IPS DF 6.9 (cell line): Measurements from ENCODE around the gene PNPLA8.

Source experiments
- DNase-seq: peaks from one replicate; pipeline ENCODE4 v3.0.0-alpha.2; 2013; ENCODE audit warnings: low read depth, low spot score
- H3K27ac ChIP-seq: one replicate; pipeline ENCODE4 v1.5.1; 2013; ENCODE audit warnings: low read length, control low read depth
- H3K27me3 ChIP-seq: 2 replicates; pipeline ENCODE4 v1.6.1; 2013; ENCODE audit warnings: mild to moderate bottlenecking, low read length; ENCODE audit not compliant: control insufficient read depth, insufficient read depth
- H3K36me3 ChIP-seq: 2 replicates; pipeline ENCODE4 v1.6.1; 2013; ENCODE audit warnings: low read length; ENCODE audit not compliant: control insufficient read depth, insufficient read depth
- H3K4me1 ChIP-seq: 2 replicates; pipeline ENCODE4 v1.6.1; 2013; ENCODE audit warnings: low read length; ENCODE audit not compliant: control insufficient read depth, insufficient read depth
- H3K4me3 ChIP-seq: 2 replicates; pipeline ENCODE4 v1.5.1; 2013; ENCODE audit warnings: mild to moderate bottlenecking, low read length
- H3K9me3 ChIP-seq: 2 replicates; pipeline ENCODE4 v1.6.1; 2013; ENCODE audit warnings: low read length, inconsistent platforms; ENCODE audit not compliant: control insufficient read depth, insufficient read depth
- WGBS: extraction: QIAGEN DNeasy Blood & Tissue Kit; methylation state at CpG from one replicate; pipeline ENCODE4 v1.1.7; 2013; ENCODE audit warnings: mixed read lengths, missing lambda C conversion rate; ENCODE audit not compliant: insufficient read length, insufficient coverage; 5-methylcytosine and 5-hydroxymethylcytosine counted together

PNPLA8 gene

DNA sequence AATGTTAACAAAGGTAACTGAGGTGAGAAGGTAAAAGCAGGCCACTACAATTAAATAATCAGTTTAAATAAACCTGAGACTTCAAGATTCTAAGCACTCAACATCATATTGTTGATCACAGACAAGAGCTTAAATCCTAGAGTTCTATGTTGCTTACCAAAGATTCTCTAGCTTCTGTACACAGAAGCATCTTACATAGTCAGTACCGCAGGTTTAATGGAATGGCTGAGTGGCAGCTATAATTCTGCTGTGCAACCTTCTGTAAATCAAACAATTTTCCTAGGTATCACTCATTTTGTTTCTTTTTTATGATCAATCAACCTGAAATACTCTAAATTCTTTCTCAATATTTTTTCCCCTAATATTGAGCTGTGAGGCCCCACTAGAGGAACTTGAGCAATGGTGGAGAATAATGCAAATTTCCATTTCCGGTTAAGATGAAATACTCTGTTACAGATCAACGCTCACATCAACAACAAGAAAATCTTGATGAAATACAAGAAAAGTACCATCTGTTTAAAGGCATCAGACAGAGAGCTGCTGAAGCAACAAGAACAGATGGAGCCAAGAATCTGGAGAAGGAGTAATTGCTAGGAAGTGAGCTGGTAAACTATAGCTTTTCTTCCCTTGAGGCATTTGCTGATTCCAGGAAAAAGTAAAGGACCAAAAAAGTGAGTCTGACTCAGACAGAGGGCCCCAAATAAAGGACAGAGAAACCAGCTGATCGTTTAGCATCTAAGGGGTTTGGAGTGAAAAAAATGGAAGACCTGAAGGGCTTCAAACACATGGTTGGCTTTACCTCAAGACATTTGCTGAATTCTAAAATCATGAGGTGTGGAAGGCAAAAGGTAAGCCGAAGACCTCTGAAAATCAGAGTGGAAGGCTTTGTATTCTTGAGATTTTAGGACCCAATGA lies 22.6 kb downstream of the PNPLA8 start:
- Histone ChIP-seq H3K4me3 (no peak overlapping the region), H3K4me1 (no peaks in the 10 kb centered on the region), H3K27ac (no peak overlapping the region), H3K9me3 (no peaks in the 10 kb centered on the region), H3K36me3 (0 out of 2 replicates have a peak, but pooled peaks cover 5% of the 10 kb centered on the region), H3K27me3 (no peaks in the 10 kb centered on the region)
- WGBS = no CpG with 5 or more reads among the region's 5 CpGs
- no peak for DNase-seq

DNA sequence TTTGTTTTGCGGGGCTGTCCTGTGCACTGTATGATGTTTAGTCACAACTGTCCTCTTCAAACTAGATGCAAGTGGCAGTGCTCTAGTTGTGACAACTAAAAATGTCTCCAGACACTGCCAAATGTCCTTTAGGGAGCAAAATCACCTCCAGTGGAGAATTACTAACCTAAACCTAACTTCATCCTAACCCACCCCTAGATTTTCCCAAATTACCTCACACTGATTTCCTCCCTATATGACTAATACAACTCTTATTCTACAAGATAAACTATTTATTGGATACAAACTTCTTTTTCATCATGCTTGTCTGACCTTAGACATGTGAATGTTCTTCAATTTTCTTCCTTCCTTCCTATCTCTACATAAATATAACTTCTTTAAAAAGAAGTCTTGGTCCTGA lies 26.4 kb downstream of the PNPLA8 start:
- Histone ChIP-seq H3K4me1 (no peaks in the 10 kb centered on the region), H3K36me3 (0 out of 2 replicates have a peak, but pooled peaks cover 5% of the 10 kb centered on the region), H3K9me3 (no peaks in the 10 kb centered on the region), H3K4me3 (no peak overlapping the region), H3K27ac (no peak overlapping the region), H3K27me3 (no peaks in the 10 kb centered on the region)
- DNase-seq = no peak
- WGBS = no CpG with 5 or more reads among the region's 1 CpG

DNA sequence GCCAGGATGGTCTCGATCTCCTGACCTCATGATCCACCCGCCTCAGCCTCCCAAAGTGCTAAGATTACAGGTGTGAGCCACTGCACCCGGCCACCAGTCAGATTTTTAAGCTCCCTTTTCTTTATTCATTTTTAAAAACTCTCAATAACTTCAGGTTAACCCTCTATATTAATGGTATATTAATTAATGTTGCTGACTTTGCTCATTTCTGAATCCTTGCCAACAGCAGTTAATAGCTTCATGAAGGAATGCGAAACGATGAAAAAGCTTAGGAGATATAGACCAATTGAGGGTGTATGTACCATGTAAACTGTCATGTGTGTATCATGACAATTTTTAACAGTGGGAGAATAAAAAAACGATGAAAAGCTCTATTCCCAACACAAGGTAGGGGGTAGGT lies 27.5 kb downstream of the PNPLA8 start:
- Histone ChIP-seq H3K9me3 (no peaks in the 10 kb centered on the region), H3K27ac (no peak overlapping the region), H3K27me3 (no peaks in the 10 kb centered on the region), H3K36me3 (0 out of 2 replicates have a peak, but pooled peaks cover 5% of the 10 kb centered on the region), H3K4me1 (no peaks in the 10 kb centered on the region), H3K4me3 (no peak overlapping the region)
- WGBS = no CpG with 5 or more reads among the region's 6 CpGs
- no peak for DNase-seq

DNA sequence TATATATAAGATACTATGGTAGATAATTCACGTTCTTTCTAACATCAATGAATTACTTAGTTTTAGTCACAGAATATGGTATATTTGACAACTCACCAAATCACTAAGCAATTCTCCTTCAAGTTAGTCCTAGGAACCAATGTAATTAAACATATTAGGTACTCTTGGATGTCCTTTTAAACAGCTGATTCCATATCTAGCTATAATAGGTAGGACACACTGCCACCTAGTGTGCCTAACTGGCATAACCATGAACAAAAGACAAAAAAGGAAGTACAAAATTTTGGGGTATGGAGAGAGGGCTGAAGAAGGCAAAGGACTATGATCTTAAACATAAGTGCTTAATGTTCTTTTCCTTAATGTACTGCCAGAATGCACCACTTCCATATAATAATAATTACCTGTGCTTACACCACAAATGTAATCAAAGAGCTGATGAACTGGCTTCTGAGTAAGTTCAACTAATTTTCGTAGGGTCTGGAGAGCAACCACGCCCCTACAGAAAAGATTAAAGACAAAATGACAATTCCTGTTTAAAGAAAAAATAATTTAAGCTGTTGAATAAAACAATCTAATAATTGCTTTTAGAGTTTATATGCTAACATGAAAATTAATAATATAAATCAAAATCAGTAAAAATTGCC lies 28.7 kb downstream of the PNPLA8 start:
- Histone ChIP-seq H3K4me3 (no peak overlapping the region), H3K9me3 (no peaks in the 10 kb centered on the region), H3K4me1 (no peaks in the 10 kb centered on the region), H3K27ac (no peak overlapping the region), H3K27me3 (no peaks in the 10 kb centered on the region), H3K36me3 (0 out of 2 replicates have a peak, but pooled peaks cover 5% of the 10 kb centered on the region)
- DNase-seq = peak; percentile 22
- no CpG with 5 or more reads among the region's 3 CpGs for WGBS

DNA sequence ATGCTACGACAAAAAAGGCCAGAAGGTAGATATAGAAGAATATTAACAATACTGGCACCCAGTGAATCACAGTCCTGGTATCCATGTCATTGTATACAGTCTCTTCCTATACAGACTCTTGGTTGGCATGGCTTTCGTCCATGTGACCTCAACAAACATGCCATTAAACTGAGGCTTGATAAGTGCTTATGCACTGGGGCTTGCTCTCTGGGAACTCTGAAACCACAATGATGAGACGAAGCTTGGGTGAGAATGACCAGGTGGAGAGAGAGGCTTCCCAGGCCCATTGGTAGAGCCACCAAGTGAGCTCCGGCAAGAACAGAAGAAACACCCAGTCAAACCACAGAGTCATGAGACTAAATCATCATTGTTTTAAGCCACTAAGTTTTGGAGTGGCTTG lies 33.2 kb downstream of the PNPLA8 start:
- H3K27me3 ChIP-seq = no peaks in the 10 kb centered on the region
- WGBS = no CpG with 5 or more reads among the region's 4 CpGs
- no peaks in the 10 kb centered on the region for H3K4me1 ChIP-seq
- H3K36me3 ChIP-seq = no peaks in the 10 kb centered on the region
- H3K4me3 ChIP-seq = no peak overlapping the region
- DNase-seq = no peak
- H3K9me3 ChIP-seq = no peaks in the 10 kb centered on the region
- H3K27ac ChIP-seq = no peak overlapping the region

DNA sequence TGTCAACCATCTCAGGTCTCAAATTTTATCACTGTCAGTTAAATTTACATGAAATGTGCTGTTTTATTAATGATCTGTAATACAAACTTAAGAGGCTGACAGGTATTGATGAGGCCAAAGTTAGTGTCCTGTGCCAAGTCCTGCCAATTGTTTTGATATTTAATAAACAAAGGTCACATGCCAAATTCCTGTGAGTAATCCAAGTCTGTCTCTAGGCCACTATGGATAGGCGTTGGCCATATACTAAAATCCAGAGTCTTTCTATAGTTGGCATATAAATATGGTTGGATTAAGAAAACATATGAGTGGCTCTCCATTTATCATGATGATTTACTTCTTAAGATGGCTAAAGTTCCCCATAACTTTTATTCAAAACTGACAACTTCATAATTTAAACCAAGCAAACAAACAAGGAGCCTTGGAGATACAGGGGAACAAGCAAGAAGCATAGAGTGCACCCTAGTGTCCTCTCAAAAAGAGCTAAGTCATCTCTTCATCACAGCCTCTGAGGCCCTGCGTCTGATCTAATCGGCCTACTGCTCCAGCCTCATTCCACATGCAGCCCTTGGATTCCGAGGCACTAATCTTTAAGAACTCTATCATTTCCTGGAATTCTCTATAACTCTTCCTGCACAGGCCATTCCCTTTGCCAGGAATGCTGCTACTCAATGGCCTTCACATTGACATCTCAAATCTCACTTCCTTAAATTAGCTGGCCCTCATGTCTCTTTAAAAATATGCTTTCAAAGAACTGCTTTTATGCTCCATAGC lies 37.0 kb downstream of the PNPLA8 start:
- Histone ChIP-seq H3K4me1 (no peaks in the 10 kb centered on the region), H3K27me3 (no peaks in the 10 kb centered on the region), H3K9me3 (no peaks in the 10 kb centered on the region), H3K4me3 (no peak overlapping the region), H3K27ac (no peak overlapping the region), H3K36me3 (no peaks in the 10 kb centered on the region)
- DNase-seq = no peak
- WGBS = no CpG with 5 or more reads among the region's 4 CpGs

DNA sequence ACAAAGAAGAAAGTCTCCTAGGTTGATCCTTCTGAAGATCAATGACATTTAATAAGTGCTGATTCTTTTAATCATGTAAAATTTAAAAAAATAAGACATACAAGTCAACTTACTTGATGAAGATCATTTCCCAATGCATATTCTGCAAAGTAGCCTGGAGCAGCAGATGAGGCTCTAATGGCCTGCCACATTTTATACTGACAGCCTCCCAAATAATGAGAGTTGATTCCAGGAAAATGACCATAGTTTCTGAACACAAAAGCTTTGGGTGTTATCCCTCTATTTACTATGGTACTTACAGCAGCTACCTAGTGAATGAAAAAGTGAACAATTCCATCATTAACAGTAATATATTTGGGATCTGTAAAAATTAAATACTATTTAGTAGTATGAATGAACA lies 38.3 kb downstream of the PNPLA8 start:
- no peak for DNase-seq
- H3K4me3 ChIP-seq = no peak overlapping the region
- H3K4me1 ChIP-seq = no peaks in the 10 kb centered on the region
- no peaks in the 10 kb centered on the region for H3K27me3 ChIP-seq
- H3K9me3 ChIP-seq = no peaks in the 10 kb centered on the region
- no peaks in the 10 kb centered on the region for H3K36me3 ChIP-seq
- no peak overlapping the region for H3K27ac ChIP-seq

DNA sequence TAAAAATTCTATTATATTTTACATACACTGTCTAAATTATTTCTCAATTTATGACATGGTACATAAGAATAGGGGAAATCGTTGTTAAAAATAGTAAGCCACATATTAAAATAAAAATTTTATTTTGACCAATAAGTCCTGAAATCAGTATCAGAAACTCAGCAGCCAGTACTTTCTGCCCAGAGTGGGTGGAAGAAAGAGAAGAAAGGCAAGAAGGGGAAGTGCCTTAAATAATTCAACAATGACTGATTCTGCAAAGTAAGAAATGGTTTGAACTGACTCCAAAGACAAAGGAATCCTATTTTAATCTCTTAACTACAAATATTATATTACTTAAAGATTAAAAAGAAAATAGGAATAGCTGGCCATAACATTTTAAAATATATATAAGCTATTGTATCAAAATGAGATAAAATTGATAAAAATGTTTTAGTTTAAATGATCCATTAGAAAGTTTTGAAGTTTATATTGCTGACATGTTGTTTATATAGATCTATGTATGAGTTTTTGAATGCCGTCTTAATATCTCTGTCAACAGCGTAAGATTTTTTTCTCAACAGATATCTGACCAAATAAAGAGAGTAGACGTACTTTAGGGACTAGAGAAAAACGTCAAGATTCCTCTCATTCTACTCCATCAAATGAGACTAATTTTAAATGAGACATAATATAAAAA lies 39.5 kb downstream of the PNPLA8 start:
- WGBS = no CpG with 5 or more reads among the region's 5 CpGs

DNA sequence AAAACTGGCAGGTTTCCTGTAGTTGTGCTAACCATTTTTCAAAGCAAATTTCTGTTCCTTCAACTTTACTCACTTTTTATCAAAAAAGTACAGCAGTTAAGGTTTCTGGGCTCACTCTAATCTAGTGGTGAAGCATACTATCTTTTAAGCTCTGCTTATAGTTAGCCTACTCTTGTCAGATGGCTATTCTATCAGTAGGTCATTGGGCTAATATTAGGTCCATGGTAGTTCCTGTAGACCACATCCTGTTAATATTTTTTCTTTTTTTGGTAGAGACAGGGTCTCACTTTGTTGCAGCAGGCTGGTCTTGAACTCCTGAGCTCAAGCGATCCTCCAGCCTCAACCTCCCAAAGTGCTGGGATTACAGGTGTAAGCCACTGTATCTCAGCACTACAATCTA lies 41.8 kb downstream of the PNPLA8 start:
- Histone ChIP-seq H3K4me3 (no peak overlapping the region), H3K27ac (no peak overlapping the region), H3K4me1 (no peaks in the 10 kb centered on the region), H3K27me3 (no peaks in the 10 kb centered on the region), H3K9me3 (no peaks in the 10 kb centered on the region), H3K36me3 (no peaks in the 10 kb centered on the region)
- DNase-seq = no peak
- no CpG with 5 or more reads among the region's 1 CpG for WGBS

More for the DNA sequence above, 39.5 kb downstream of the PNPLA8 start:
- Histone ChIP-seq H3K4me1 (no peaks in the 10 kb centered on the region), H3K27me3 (no peaks in the 10 kb centered on the region), H3K36me3 (no peaks in the 10 kb centered on the region), H3K4me3 (no peak overlapping the region), H3K27ac (no peak overlapping the region), H3K9me3 (no peaks in the 10 kb centered on the region)
- DNase-seq = no peak

DNA sequence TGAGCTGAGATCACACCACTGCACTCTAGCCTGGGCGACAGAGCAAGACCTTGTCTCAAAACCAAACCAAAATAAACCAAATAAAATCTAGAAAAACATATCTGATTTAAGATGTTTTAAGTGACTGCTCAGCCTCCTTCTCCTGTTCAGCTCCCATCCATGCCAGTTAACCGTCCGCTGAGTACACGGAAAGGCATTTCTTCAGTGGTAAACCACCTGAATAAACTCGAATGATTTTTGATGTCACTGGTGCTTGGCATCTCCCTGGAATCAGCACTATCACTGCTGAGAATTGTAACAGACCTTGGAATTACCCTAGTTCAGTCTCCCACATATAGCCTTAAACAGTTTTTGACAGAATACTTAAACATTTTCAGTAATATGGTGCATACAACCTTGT lies 45.6 kb downstream of the PNPLA8 start:
- Histone ChIP-seq H3K4me3 (no peak overlapping the region), H3K27ac (no peak overlapping the region), H3K9me3 (no peaks in the 10 kb centered on the region), H3K27me3 (no peaks in the 10 kb centered on the region), H3K36me3 (no peaks in the 10 kb centered on the region; the same call in 1 of the 2 replicates), H3K4me1 (no peaks in the 10 kb centered on the region)
- WGBS = no CpG with 5 or more reads among the region's 5 CpGs
- DNase-seq = no peak
